ENCODE measurements around the gene PLEKHH2. TPM values are rescaled to one million over a fixed set of nuclear protein-coding genes. Genes with fewer than 3 reads are reported as not detected.

PLEKHH2 gene
- 0.89 to 1.8 TPM (median 1.5 TPM) in 5 replicates for total RNA-seq (2022; extraction: Qiagen RNA extraction; ENCODE audit: low read depth)

DNA sequence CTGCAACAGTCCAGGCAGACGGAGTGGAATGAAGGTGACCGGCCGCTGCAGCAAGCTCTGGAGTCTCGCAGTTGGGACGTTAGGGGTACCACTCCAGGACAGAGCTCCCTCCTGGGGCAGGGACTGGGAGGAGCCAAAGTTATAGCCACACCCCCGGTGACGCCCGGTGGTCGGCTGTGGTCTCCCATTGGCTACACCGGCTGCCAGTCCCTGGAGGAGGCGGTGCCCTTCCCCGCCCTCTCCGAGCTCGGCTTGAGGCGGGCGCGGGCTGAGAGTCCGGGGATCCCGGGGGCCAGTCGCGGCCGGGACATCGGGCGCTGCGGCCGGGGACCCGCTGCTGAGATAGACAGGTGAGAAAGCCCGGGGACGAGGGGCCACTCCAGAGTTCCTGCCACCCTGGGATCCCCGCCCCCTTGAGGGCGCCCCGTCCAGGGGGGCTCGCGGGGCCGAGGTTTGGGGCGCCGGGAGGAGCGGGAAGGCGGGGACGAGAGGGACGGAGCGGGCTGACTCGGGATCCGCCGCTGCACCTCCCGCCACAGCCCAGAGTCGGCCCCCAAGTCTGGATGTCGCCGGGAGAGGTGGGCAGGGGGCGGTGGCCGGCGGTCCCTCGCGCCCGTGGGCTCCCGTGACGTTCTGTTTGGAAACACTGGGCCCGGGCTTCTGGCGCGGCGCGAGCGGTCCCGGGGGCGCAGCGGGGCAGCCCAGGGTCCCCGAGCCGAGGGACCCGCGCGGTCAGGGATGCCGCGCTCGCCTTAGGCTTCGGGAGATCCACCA lies at the start of gene PLEKHH2:
Gene PLEKHH2 (plus strand): TSS at position 231 of the 774 bp plus-strand sequence. CDS start 7,414 bp downstream, outside the sequence.

DNA sequence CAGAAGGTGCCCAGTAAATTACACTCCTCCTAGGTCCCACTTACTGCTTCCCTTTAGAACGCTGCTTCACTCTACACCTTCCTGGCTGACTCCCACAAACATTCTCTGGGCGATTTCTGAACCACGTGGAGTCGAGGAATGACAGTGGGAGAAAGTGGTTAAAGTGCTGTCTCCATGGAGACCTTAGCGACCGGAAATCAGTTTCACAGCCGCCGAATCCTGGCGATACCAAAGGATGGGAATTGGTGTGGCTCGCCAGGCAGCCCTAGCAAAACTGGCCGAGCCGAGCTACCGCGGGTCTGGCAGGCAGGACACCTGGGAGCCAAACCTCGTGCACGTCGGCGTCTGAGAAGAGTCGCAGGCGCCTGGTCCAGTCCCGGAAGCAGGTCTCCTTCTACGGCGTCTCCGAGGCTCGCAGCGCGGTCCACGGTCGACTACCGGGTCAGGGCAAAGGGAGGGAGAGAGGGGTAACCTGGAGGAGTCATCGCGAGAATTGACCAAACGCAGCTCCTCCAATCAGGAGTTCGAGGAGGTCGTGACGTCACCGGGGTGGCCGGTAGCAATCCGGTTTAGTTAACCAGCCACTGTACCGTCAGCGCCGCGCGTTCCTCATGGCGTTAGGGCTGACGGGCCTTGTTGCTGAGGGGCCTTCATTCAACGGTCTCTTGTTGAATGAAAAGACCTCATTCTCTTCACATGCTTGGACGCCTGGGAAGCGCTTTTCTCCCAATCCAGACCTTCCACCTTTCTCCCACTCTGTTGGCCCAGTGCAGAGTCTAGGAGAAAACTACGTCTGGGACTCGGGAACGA lies 41.3 kb upstream of the PLEKHH2 start, which contains the start of gene THADA:
Gene THADA (minus strand): TSS at position 436 of the 810 bp plus-strand sequence. CDS start 3,646 bp downstream, outside the sequence.

DNA sequence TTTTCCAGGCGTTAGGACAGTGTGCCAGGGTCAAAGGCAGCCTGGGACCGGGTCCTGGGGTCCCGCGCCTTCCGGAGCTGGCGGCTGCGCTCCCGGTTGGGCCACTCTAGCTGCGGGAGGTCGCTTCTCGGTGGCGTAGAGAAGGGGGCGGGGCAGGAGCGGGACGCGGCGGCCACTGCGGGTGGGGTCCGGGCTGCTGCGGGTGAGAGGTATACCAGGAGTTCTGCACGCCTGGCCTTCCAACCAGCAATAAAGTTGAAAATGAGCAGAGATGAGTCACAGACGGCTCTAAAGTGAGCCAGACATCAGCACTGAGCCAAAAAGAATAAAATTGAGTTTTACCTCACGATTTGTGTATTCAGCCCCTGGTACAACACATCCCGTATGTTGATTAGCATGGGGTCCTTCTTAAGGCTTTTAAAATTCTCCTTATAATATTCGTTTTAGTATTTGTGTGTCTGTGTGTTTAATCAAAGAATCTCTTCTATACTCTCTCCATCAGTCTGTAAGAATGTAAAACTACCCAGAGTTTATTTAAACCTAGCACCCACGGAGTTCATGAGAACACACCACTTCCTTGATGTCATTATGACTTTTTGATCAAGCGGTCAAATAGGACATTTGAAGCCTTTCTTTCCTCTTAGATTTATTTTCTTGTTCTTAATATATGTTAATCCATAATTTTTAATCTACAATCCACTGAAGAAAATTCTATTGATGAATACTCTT lies 39.4 kb downstream of the PLEKHH2 start, which contains the start of gene C1GALT1C1L:
Gene C1GALT1C1L (minus strand): TSS at position 108 of the 729 bp plus-strand sequence. CDS start 107 bp downstream, at position 1.

DNA sequence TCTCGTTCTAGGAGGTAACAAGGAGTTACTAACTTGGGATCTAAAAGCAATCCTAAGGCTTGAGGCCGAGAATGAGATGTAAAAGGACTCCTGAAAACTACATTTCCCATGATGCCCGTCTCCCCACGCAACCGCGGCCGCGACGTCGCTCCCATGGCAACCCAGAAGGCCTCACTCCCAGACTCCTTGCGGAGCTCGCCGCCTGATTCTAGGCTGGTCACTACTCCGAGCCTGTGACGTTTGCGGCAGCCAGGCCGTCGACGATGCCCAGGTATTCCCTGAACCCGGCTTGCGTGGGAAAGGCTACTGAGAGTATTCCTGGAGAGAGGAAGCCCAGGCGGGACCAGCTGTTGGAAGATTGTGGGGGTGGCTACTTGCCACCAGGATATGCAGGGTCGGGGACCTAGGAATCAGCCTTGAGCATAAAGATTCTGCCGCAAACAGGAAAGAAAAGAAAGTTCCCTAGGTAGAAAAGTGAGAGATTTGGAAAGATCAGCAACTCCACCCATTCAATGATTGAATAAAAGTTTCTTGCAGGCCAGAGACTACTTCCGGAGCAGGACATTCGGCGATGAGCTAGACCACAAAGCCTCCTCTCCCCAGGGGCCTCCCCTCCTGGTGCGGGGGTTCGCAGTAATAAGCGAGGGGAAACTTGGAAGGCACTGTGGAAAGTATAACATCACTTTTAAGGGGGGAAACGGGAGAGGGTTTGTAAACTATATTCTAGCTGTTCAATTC lies 137.0 kb downstream of the PLEKHH2 start, which contains the start of gene DYNC2LI1:
Gene DYNC2LI1 (plus strand): TSS at position 164 of the 738 bp plus-strand sequence. CDS start 100 bp downstream, at position 264.

Other genes with a start within 250 kb of the PLEKHH2 start
- gene THADA, start 41.2 kb upstream of the PLEKHH2 start, total RNA-seq (2022; extraction: Qiagen RNA extraction; ENCODE audit: low read depth), result 17.0 to 25.1 TPM (median 22.8 TPM) in 5 replicates
- gene C1GALT1C1L, start 39.2 kb downstream of the PLEKHH2 start, total RNA-seq (2022; extraction: Qiagen RNA extraction; ENCODE audit: low read depth), result 1.6 to 2.8 TPM (median 1.9 TPM) in 5 replicates
- 12.6 to 25.6 TPM (median 15.2 TPM) in 5 replicates for gene DYNC2LI1, start 136.8 kb downstream of the PLEKHH2 start, total RNA-seq (2022; extraction: Qiagen RNA extraction; ENCODE audit: low read depth)
- gene ABCG5, start 201.6 kb downstream of the PLEKHH2 start, total RNA-seq (2022; extraction: Qiagen RNA extraction; ENCODE audit: low read depth), result not detected in 5 replicates
- gene ABCG8, start 201.7 kb downstream of the PLEKHH2 start, total RNA-seq (2022; extraction: Qiagen RNA extraction; ENCODE audit: low read depth), result not detected in 5 replicates